Measurements from ENCODE around the gene BLM.

DNA sequence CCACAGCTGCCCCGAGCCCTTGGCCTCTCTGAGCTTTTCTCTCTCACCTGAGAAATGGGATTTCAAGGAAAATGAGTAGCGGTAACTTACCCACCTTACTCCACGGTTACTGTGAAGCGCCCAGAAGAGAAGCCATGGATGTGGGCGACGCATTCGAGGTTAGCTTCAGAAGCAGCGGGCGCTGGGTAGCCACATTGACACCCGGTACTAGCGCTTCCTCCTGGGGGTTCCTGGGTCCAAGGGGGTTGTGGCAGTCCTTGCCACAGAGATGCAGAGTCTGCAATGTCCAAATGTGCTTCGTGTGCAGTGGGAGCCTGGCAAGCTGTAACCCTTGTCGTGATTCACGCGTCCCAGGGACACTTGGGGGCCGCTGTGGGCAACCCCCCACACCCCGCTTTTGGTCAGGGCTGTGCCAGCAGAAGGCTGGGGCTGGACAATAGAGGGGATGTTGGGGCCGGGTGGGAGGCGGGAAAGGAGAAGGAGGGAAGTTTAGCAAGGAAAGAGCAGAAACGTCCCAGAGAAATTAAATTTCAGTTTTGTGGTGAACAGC lies 109.8 kb downstream of the BLM start:
- TF ChIP-seq, protein P1, sequence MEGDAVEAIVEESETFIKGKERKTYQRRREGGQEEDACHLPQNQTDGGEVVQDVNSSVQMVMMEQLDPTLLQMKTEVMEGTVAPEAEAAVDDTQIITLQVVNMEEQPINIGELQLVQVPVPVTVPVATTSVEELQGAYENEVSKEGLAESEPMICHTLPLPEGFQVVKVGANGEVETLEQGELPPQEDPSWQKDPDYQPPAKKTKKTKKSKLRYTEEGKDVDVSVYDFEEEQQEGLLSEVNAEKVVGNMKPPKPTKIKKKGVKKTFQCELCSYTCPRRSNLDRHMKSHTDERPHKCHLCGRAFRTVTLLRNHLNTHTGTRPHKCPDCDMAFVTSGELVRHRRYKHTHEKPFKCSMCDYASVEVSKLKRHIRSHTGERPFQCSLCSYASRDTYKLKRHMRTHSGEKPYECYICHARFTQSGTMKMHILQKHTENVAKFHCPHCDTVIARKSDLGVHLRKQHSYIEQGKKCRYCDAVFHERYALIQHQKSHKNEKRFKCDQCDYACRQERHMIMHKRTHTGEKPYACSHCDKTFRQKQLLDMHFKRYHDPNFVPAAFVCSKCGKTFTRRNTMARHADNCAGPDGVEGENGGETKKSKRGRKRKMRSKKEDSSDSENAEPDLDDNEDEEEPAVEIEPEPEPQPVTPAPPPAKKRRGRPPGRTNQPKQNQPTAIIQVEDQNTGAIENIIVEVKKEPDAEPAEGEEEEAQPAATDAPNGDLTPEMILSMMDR (IDR thresholded peaks at IDR 0.05): no peak
- TF ChIP-seq POLR2A (IDR thresholded peaks at IDR 0.05): no peak
